OCI-M2 (cell line): ENCODE data around the gene PLA2G4E.

Experiments
- DNase-seq: peaks from one replicate; lab custom pipeline; 2025; ENCODE audit not compliant: unreplicated experiment; lab: John Stamatoyannopoulos, UW

PLA2G4E gene

DNA sequence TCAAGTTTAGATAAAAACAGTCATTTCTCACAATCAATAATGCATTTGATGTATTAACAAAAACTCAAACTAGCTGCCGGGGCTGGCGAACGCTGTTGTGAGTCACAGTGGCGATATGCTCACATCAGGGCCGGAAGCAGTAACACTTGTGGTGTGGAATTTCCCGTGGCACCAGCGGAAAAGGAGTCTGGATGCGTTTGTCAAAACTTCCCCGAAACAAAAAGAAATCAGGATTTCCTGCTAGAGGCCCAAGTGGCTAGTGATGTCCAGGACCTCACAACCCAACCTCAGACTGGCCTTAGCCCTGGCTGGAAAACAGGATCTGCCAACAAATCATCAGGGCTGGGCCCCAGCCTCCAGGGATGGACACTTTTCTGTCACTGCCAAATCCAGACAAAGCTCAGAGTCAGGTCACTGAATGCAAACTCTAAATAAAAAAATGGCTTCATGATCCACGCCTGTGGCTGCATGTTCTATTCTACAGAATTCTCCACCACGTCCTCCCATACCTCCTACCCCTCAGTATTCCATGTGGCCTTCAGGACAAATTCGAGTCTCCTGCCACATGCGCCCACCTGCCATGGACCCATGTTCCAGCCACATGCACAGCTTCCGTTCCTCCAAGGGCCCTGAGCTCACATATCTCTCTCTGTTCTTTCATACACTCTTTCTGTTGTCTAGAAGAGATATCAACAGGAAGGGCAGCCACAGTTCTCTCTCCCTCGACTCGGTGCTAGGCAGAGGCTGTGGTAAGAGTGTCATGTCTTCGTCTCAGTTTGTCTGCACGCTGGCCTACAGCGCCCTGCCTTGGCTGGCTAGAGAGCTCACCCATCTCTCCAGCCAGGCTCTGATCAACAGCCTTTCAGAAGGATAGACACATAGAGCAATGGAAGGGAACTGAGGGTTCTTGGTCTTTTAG lies 83.9 kb downstream of the PLA2G4E start:
- DNase-seq = no peak

DNA sequence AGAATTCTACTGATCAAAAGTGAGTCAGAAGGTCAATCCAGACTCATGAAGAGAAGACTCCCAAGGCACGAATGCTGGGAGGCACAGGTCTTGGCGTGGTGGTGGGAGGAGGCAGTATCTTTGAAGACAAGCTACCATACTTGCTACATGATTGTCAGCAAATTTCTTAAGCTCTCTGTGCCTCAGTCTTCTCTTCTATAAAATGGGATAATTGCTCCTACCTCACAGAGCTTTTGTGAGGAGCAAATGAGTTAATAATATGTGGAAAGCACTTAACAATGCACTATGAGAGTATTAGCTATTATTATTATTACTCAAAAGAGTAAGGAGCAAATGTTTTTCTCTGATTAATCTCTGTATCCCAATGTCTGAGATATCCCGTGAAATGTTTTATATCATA lies 84.7 kb downstream of the PLA2G4E start:
- no peak for DNase-seq

DNA sequence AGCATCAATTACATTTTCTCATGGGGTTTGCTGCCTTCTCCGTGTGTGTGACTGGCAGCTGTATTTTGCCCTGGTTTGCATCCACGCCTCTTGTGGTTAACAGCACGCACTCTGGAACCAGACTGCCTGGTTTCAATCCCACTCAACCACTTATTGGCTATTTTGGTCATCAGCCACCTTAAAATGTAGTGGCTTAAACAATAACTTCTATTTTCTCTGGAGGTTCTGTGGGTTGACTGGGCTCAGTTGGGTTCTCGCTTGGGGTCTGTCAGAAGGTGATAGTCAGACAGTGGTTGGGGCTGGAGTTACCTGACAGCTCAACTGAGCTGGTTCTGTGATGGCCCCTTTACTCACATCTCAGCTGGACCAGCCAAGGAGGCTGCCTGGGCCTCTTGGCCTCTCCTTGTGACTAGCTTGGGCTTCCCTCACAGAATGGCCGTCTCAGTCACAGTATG lies 85.2 kb downstream of the PLA2G4E start:
- DNase-seq = no peak

DNA sequence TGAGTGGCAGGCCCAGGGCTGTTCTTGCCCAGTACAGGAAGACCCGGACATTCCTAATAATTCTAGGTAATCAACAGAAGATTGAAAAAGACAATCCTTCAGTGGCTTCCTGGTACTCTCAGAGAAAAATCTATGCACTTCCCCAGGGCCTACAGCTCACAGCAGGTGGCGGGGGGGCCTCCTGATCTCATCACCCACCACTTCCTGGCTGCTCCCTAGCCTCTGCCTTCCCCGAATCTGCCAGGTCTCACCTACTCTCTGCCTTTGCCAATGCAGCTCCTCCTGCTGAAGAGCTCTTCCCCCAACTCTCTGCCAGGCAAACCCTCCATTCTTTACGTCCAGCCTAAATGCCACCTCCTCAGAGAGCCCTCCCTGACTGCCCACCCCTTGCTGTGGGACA lies 86.0 kb downstream of the PLA2G4E start:
- no peak for DNase-seq

DNA sequence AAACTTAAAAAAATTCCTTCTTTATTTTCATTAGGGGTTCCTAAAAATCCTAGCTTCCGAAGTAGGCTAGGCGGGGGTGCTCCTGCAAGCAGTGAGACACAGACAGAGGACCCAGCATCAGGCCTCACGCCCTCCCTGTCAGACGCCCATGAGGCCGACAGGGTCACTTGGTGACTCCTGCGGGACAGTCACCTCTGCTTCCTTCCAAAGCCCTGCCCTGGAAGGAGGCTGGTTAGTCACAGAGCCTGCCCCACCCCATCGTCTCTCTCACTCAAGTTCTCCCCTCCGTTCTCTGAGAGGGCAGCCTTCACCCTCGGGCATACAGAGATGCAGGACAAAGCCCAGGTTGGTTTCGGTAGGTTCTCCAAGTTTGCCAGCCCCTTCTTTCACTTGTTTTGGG lies 87.1 kb downstream of the PLA2G4E start:
- no peak for DNase-seq

DNA sequence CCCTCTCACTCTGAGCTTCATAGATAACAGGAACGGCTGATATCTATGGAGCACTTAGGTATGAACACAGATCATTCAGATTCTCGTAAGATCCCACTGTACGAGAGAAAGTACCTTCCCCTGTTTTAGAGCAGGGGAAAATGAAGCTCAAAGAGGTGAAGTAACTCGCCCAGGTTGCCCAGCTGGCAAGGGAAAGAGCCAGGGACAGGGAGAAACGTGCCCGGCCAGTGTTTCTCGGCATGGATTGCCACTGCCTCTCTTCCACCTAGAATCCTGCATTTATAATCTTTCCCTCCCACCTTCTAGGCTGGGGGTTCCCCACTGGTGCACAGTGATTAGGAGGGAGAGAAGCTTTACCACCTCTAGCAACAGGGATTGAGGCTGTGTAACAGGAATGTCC lies 87.5 kb downstream of the PLA2G4E start:
- no peak for DNase-seq

DNA sequence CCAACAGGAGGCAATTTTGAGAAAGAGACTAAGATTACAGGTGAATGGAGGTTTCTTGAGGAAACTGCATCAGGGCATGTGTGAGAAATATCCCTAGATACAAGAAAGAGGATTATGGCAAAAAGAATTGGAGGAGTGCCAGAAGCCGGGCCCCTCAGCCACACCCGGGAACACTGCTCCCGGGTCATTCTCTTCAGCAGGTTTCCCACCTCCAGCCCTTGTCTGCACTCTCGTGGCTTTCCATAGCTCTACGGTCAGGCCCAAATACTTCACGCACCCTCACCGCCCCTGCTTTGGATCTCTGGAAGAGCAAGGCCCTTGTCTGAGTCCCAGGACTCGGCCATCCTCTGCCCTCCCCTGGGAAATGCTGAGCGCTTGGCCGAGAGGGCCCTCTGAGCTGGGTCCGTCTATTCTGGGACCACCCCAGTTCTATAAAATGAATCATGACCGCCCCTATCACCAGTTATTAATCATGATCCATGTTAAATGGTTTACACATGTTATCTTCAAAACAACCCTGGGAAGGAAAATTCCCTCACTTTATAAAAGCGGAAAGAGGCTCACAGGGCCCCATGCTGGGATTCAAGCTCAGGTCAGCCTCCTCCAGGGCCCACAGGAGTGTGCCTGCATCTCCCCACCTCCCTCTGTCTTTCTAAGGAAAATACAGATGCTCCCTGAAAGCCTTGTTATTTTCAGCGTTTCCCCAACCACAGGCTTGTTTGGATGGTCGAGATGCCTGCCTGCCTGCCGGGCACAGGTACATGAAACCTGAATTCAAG lies 88.1 kb downstream of the PLA2G4E start:
- no peak for DNase-seq

DNA sequence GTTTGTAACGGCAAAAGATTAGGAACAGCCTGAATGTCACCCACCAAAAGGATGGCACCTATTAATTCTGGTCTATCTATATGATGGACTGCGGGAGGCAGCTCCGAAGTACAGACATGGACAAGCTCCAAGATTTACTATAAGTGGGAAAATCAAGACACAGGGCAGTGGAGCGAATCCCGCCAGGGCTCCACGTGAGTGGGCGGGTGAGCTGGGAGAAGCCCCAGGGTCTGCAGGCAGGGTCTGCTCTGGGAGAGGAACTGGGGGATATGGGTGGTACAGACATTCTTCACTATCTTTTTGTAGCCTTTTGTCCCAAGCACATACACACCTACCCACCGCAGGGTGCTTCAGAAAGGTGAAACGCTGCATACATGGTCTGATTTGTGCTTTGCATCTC lies 88.7 kb downstream of the PLA2G4E start:
- DNase-seq = no peak
